ENCODE results near the gene NUDT12. TPM values are rescaled to one million over a fixed set of nuclear protein-coding genes. Genes with fewer than 3 reads are reported as not detected.

NUDT12 gene
- 15.6 TPM for total RNA-seq

DNA sequence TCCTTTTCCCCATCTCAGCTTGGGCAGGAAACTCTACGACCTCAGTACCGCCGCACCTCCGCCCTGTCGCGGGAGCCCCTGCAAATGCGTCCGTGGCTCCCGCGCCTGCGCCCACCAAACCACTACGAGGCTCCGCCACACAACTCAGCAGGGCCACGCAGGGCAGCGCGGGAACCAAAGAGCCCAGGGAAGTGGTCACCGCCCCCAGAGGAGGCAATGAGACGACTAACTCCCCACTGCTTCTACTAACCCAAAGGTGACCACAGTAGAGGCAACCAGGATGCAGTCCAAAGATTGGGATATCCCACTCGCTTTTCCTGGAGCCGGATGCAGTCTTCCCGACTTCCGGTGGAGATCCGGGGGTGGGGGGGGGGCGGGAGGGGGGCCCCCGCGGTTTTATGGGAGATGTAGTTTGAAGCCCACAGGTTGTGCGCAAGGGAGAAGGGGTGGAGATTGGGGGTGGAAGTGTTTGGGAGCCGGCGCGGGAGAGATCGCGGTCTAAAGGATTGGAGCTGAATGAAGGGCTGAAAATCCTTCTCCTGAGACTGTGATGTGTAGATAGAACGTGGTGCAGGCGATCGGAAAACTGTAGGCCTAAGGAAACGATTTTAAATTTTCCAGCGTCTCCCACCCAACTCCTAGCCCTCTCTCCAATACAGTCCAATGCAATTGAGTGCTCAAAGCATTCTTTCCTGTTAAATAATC is at the start of gene NUDT12:
Gene NUDT12, minus strand, starts transcription at position 337 of the 705 bp plus-strand sequence. CDS start 2,541 bp downstream, outside the sequence.

Measured in metanephros (tissue), 1 donor.